GM19397 (cell line): Measurements from ENCODE around the gene RASSF1.
"Not testable (repeated sequence)": the region's sequence is repeated elsewhere in the genome, so short reads cannot be mapped to it uniquely, and the experiment has no call there.

Experiments used
- ATAC-seq: cut with Tn5 transposase; IDR thresholded peaks from one replicate; pipeline ENCODE4 v1.9.1; 2021; ENCODE audit warnings: mild to moderate bottlenecking, moderate library complexity; ENCODE audit not compliant: unreplicated experiment

The RASSF1 gene

GRCh38 chr3:50324351-50325112, 16.1 kb downstream of the RASSF1 start:
- no peak for ATAC-seq

GRCh38 chr3:50323614-50324199, 16.9 kb downstream of the RASSF1 start:
- ATAC-seq, result no peak

- ATAC-seq, result no peak
Observed at GRCh38 chr3:50323092-50323600, 17.5 kb downstream of the RASSF1 start.

GRCh38 chr3:50322386-50323091, 18.1 kb downstream of the RASSF1 start, which contains the start of gene HYAL2:
TSS of gene HYAL2 (minus strand) at chr3:50322745. CDS start at chr3:50320489, 2,256 bp downstream.
- no peak for ATAC-seq

GRCh38 chr3:50322115-50322385, 18.6 kb downstream of the RASSF1 start:
- no peak for ATAC-seq

GRCh38 chr3:50321336-50322114, 19.1 kb downstream of the RASSF1 start:
- ATAC-seq, result peak; percentile 80

GRCh38 chr3:50320853-50321335, 19.7 kb downstream of the RASSF1 start:
- ATAC-seq, result peak; percentile 55

- no peak for ATAC-seq
Observed at GRCh38 chr3:50319894-50320625, 20.6 kb downstream of the RASSF1 start.

GRCh38 chr3:50319181-50319893, 21.3 kb downstream of the RASSF1 start:
- ATAC-seq, result no peak

GRCh38 chr3:50318615-50319014, 22.0 kb downstream of the RASSF1 start:
- ATAC-seq, result no peak

GRCh38 chr3:50318163-50318562, 22.5 kb downstream of the RASSF1 start:
- no peak for ATAC-seq

GRCh38 chr3:50317300-50317699, 23.3 kb downstream of the RASSF1 start:
- no peak for ATAC-seq

GRCh38 chr3:50316657-50317242, 23.9 kb downstream of the RASSF1 start:
- ATAC-seq, result no peak

- no peak for ATAC-seq
Observed at GRCh38 chr3:50314816-50315215, 25.8 kb downstream of the RASSF1 start.

- no peak for ATAC-seq
Observed at GRCh38 chr3:50314342-50314741, 26.3 kb downstream of the RASSF1 start.

GRCh38 chr3:50312041-50312440, 28.6 kb downstream of the RASSF1 start:
- ATAC-seq, result not testable (repeated sequence)

- no peak for ATAC-seq
Observed at GRCh38 chr3:50304601-50305000, 36.0 kb downstream of the RASSF1 start.

GRCh38 chr3:50303013-50303815, 37.4 kb downstream of the RASSF1 start, which contains the start of gene HYAL1:
TSS of gene HYAL1 (minus strand) at chr3:50303574. CDS start at chr3:50302956, 618 bp downstream.
- ATAC-seq, result no peak
